GM12878 (cell line): ENCODE data around the gene SORT1. TPM values are rescaled to one million over a fixed set of nuclear protein-coding genes. Genes with fewer than 3 reads are reported as not detected.

Experiments
- BMI1 ChIP-seq: fragments of 450-650 bp; IDR thresholded peaks from 2 replicates; pipeline ENCODE4 v1.6.1; 2016; ENCODE audit warnings: mild to moderate bottlenecking, moderate library complexity, borderline replicate concordance
- CEBPB ChIP-seq, 2 experiments: fragments of 150-350 bp in 1 of 2; IDR thresholded peaks; 2 replicates each; pipeline ENCODE4 v1.6.1; 2012 to 2014; ENCODE audit warnings: low read depth in 2 of 2, low read length in 2 of 2, borderline replicate concordance in 1 of 2, inconsistent platforms in 1 of 2
- CREM ChIP-seq: IDR thresholded peaks from 2 replicates; pipeline ENCODE4 v1.6.1; 2014; ENCODE audit warnings: antibody characterized with exemption, low read depth
- EP300 ChIP-seq, 2 experiments: fragments of 150-350 bp in 1 of 2; IDR thresholded peaks; 2 replicates each; pipeline ENCODE4 v1.6.1; 2011 to 2012; ENCODE audit warnings: low read depth in 2 of 2, low read length in 2 of 2, borderline replicate concordance in 1 of 2, improper control_type of control experiment in 1 of 2, inconsistent platforms in 1 of 2; ENCODE audit not compliant: control insufficient read depth in 1 of 2
- ESRRA ChIP-seq: IDR thresholded peaks from 2 replicates; pipeline ENCODE4 v1.6.1; 2012; ENCODE audit warnings: mild to moderate bottlenecking, low read length, improper control_type of control experiment
- GATAD2B ChIP-seq: fragments of 450-650 bp; conservative IDR thresholded peaks from 2 replicates; pipeline ENCODE4 v1.6.1; 2017; ENCODE audit warnings: low read depth, mild to moderate bottlenecking, moderate library complexity
- JUNB ChIP-seq: IDR thresholded peaks from 2 replicates; pipeline ENCODE4 v1.6.1; 2016; ENCODE audit warnings: antibody characterized with exemption, mild to moderate bottlenecking
- MYB ChIP-seq: fragments of 150-350 bp; IDR thresholded peaks from 2 replicates; pipeline ENCODE4 v1.6.1; 2014; ENCODE audit warnings: mild to moderate bottlenecking, low read depth, low read length, borderline replicate concordance
- NFYA ChIP-seq: IDR thresholded peaks from 2 replicates; pipeline ENCODE4 v1.6.1; 2011; ENCODE audit warnings: low read depth, mild to moderate bottlenecking, low read length, improper control_type of control experiment, borderline replicate concordance
- PML ChIP-seq: IDR thresholded peaks from 2 replicates; pipeline ENCODE4 v1.6.1; 2012; ENCODE audit warnings: low read length, inconsistent platforms
- RB1 ChIP-seq: fragments of 450-650 bp; formaldehyde crosslinking; IDR thresholded peaks from 2 replicates; pipeline ENCODE4 v1.6.1; 2017; ENCODE audit warnings: mild to moderate bottlenecking, borderline replicate concordance
- RELA ChIP-seq: fragments of 450-650 bp; IDR thresholded peaks from 2 replicates; pipeline ENCODE4 v1.8.0; 2014; ENCODE audit warnings: borderline replicate concordance; ENCODE audit not compliant: partially characterized antibody
- SPI1 ChIP-seq: IDR thresholded peaks from 2 replicates; pipeline ENCODE4 v1.6.1; 2011; ENCODE audit warnings: low read depth, mild to moderate bottlenecking, low read length, moderate library complexity, borderline replicate concordance; ENCODE audit not compliant: insufficient read depth
- SREBF2 ChIP-seq: IDR thresholded peaks from 2 replicates; pipeline ENCODE4 v1.6.1; 2012; ENCODE audit warnings: mild to moderate bottlenecking, low read length
- SUZ12 ChIP-seq: fragments of 200-600 bp; sonication (generic); IDR thresholded peaks from one replicate; pipeline ENCODE4 v1.6.1; 2018; ENCODE audit warnings: antibody characterized with exemption, mild to moderate bottlenecking; ENCODE audit not compliant: unreplicated experiment
- ZNF384 ChIP-seq: IDR thresholded peaks from 2 replicates; pipeline ENCODE4 v1.6.1; 2012; ENCODE audit warnings: low read depth, mild to moderate bottlenecking, low read length, improper control_type of control experiment, borderline replicate concordance
- polyA plus RNA-seq, 11 experiments: library from polyadenylated mRNA; depleted of rRNA in 4 of 11; unstranded in 6 of 11; stranded (reverse) in 5 of 11; fragments of >200 nt; fragmentation: Nextera tagmentation in 4 of 11; fragmentation: Illumina TruSeq in 1 of 11; extraction: Ambion mirVana in 4 of 11; extraction: Trizol in 1 of 11; gene quantifications; 1 replicate in 1 of 11; 2 replicates in 10 of 11; pipeline versions ENCODE4 v1.2.1 to v1.2.3, GENCODE V29; 2011 to 2016; ENCODE audit warnings: inconsistent platforms in 2 of 11, missing spikeins in 2 of 11, low read depth in 1 of 11
- total RNA-seq, 4 experiments: library from RNA; depleted of rRNA in 3 of 4; stranded (reverse); fragments of >200 nt in 3 of 4; fragmentation: Illumina TruSeq in 1 of 4; extraction: Trizol in 1 of 4; gene quantifications; 2 replicates each; pipeline versions ENCODE4 v1.2.1 to v1.2.3, GENCODE V29; 2013 to 2021
- TF ChIP-seq, protein P1 (sequence below): IDR thresholded peaks from 2 replicates; pipeline ENCODE4 v1.6.1; 2012; ENCODE audit warnings: improper control_type of control experiment, low read depth, low read length; ENCODE audit not compliant: insufficient replicate concordance
- TF ChIP-seq, protein P2 (sequence below): fragments of 150-350 bp; IDR thresholded peaks from 2 replicates; pipeline ENCODE4 v1.6.1; 2014; ENCODE audit warnings: mild to moderate bottlenecking, low read depth, low read length
- TF ChIP-seq, protein P3 (sequence below): fragments of 450-650 bp; formaldehyde crosslinking; IDR thresholded peaks from 2 replicates; pipeline ENCODE4 v1.4.0; 2020; ENCODE audit warnings: mild to moderate bottlenecking, moderate library complexity

SORT1 gene
- total and polyA plus RNA-seq, 10 of the 15 experiments (the other 5 are each of a cell fraction or from before 2014, with no cell fraction given) = 0.06 to 1.9 (median 0.33) TPM; not detected in 1

DNA sequence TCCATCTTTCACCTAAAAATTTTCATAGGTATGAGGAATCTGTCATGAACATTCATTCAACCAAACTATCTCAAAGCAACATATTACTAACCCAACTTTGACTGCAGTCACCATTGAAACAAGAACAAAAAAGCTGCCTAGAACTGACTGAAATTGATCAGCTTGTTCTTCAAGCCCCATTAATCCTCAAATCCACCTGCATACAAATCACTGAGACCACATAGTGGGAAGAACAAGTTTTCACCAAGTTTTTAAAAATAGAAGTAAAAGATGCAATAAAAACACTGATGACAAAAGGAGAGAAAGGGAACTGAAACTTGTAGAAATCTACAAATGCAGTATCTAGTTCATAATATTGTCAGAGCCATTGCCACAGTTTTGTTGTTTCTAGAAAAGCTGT lies 6.1 kb downstream of the SORT1 start (continued):
- TF ChIP-seq SUZ12 = no peak
- peak; percentile 95 for TF ChIP-seq SPI1
- no peak for TF ChIP-seq RB1
- TF ChIP-seq GATAD2B = no peak
- TF ChIP-seq, protein P1, sequence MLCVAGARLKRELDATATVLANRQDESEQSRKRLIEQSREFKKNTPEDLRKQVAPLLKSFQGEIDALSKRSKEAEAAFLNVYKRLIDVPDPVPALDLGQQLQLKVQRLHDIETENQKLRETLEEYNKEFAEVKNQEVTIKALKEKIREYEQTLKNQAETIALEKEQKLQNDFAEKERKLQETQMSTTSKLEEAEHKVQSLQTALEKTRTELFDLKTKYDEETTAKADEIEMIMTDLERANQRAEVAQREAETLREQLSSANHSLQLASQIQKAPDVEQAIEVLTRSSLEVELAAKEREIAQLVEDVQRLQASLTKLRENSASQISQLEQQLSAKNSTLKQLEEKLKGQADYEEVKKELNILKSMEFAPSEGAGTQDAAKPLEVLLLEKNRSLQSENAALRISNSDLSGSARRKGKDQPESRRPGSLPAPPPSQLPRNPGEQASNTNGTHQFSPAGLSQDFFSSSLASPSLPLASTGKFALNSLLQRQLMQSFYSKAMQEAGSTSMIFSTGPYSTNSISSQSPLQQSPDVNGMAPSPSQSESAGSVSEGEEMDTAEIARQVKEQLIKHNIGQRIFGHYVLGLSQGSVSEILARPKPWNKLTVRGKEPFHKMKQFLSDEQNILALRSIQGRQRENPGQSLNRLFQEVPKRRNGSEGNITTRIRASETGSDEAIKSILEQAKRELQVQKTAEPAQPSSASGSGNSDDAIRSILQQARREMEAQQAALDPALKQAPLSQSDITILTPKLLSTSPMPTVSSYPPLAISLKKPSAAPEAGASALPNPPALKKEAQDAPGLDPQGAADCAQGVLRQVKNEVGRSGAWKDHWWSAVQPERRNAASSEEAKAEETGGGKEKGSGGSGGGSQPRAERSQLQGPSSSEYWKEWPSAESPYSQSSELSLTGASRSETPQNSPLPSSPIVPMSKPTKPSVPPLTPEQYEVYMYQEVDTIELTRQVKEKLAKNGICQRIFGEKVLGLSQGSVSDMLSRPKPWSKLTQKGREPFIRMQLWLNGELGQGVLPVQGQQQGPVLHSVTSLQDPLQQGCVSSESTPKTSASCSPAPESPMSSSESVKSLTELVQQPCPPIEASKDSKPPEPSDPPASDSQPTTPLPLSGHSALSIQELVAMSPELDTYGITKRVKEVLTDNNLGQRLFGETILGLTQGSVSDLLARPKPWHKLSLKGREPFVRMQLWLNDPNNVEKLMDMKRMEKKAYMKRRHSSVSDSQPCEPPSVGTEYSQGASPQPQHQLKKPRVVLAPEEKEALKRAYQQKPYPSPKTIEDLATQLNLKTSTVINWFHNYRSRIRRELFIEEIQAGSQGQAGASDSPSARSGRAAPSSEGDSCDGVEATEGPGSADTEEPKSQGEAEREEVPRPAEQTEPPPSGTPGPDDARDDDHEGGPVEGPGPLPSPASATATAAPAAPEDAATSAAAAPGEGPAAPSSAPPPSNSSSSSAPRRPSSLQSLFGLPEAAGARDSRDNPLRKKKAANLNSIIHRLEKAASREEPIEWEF = peak; percentile 80
- TF ChIP-seq RELA = no peak
- TF ChIP-seq, protein P2, sequence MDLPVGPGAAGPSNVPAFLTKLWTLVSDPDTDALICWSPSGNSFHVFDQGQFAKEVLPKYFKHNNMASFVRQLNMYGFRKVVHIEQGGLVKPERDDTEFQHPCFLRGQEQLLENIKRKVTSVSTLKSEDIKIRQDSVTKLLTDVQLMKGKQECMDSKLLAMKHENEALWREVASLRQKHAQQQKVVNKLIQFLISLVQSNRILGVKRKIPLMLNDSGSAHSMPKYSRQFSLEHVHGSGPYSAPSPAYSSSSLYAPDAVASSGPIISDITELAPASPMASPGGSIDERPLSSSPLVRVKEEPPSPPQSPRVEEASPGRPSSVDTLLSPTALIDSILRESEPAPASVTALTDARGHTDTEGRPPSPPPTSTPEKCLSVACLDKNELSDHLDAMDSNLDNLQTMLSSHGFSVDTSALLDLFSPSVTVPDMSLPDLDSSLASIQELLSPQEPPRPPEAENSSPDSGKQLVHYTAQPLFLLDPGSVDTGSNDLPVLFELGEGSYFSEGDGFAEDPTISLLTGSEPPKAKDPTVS = no peak
- peak; percentile 58; the same call in 1 of the 2 replicates for TF ChIP-seq PML
- no peak for TF ChIP-seq ZNF384
- TF ChIP-seq EP300 (IDR thresholded peaks at IDR 0.05; ENCODE audit: borderline replicate concordance in 1 of 2, control insufficient read depth in 1 of 2, low read depth in 2 of 2, low read length in 2 of 2) = peak; percentile 61 to 91; a peak in 3 of 4 replicates
- peak in 1 of 2 experiments; percentile 32; a peak in 1 of 4 replicates for TF ChIP-seq CEBPB (IDR thresholded peaks at IDR 0.05; ENCODE audit: borderline replicate concordance in 1 of 2, low read depth in 2 of 2, low read length in 2 of 2)
- no peak for TF ChIP-seq SREBF2
- TF ChIP-seq NFYA = no peak
- TF ChIP-seq, protein P3, sequence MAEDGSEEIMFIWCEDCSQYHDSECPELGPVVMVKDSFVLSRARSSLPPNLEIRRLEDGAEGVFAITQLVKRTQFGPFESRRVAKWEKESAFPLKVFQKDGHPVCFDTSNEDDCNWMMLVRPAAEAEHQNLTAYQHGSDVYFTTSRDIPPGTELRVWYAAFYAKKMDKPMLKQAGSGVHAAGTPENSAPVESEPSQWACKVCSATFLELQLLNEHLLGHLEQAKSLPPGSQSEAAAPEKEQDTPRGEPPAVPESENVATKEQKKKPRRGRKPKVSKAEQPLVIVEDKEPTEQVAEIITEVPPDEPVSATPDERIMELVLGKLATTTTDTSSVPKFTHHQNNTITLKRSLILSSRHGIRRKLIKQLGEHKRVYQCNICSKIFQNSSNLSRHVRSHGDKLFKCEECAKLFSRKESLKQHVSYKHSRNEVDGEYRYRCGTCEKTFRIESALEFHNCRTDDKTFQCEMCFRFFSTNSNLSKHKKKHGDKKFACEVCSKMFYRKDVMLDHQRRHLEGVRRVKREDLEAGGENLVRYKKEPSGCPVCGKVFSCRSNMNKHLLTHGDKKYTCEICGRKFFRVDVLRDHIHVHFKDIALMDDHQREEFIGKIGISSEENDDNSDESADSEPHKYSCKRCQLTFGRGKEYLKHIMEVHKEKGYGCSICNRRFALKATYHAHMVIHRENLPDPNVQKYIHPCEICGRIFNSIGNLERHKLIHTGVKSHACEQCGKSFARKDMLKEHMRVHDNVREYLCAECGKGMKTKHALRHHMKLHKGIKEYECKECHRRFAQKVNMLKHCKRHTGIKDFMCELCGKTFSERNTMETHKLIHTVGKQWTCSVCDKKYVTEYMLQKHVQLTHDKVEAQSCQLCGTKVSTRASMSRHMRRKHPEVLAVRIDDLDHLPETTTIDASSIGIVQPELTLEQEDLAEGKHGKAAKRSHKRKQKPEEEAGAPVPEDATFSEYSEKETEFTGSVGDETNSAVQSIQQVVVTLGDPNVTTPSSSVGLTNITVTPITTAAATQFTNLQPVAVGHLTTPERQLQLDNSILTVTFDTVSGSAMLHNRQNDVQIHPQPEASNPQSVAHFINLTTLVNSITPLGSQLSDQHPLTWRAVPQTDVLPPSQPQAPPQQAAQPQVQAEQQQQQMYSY = no peak
- no peak for TF ChIP-seq ESRRA
- no peak for TF ChIP-seq MYB
- peak; percentile 42; the same call in 1 of the 2 replicates for TF ChIP-seq CREM
- peak; percentile 76 for TF ChIP-seq JUNB
- peak; percentile 43; the same call in 1 of the 2 replicates for TF ChIP-seq BMI1
